Measurements from ENCODE around the gene ASTN2. TPM values are rescaled to one million over a fixed set of nuclear protein-coding genes. Genes with fewer than 3 reads are reported as not detected.

Gene ASTN2
- total and polyA plus RNA-seq, 3 donors from 2014 or later: 55.7 to 157 (median 117) TPM

DNA sequence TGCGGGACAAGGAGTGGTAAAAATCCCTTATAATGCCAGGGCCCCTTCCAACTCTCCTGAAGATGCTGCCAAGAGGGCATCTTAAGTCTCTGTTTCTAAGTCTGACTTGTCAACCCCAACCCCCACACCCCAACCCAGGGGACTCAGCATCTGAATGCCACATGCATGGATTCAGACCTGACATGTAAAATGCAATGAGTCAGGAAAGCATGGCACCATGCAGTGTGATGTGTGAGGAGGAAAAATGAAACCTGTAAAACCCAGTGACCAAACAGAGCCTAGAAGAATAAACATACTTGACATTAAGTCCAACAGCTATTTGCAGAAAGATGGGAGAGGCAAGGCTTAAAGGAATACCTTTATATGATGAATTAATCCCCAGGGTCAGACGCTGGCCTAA lies 112.4 kb downstream of the ASTN2 start:
- intact Hi-C loops (cut with DNase I; ENCODE audit: low total_unique reads): no loop called here
- Histone ChIP-seq H3K36me3 (ENCODE audit: low read depth, missing control alignments) (no peaks in the 10 kb centered on the region), H3K4me1 (no peaks in the 10 kb centered on the region), H3K27ac (no peak overlapping the region), H3K27me3 (no peaks in the 10 kb centered on the region), H3K9me3 (no peaks in the 10 kb centered on the region), H3K4me3 (no peak overlapping the region)
- no peak for DNase-seq
- no peak for TF ChIP-seq POLR2A (IDR thresholded peaks at IDR 0.05)
- WGBS, 2 donors: 85 to 94% methylated on average over 2 of the region's 2 CpGs

DNA sequence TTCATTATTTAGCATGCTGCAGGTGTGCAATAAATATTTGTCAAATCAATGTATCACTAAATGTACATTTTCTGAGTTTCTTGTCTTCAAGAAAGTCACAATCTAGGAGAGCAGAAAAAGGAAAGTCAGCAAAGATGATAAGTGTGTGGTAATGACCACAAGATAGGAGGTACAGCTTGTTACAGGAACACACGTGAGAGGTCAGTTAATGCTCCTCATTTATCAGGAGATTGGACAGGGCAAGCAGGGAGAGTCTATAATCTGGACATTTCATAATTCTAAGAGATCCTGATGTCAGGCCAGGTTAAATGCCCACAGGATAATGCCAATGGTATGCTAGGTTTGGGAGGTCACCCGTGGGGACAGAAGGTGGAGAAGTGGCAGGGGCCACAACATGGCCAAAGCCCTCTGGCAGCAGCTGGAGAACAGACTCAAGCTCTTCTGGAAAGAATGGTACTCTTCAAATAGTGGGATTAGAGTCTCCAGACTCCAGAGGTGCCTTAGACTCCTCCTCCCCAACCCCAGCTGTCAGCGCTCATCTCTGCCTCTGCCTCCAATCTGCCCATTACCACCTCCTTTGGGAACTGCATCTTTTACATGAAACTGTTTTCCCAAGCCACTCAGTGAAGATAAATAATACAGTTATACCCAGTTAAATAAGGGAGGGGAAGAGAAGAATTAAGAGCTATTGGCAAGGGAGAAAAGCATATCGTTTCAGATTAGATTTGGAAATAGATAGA lies 114.3 kb downstream of the ASTN2 start:
- Histone ChIP-seq H3K36me3 (ENCODE audit: low read depth, missing control alignments) (no peaks in the 10 kb centered on the region), H3K4me3 (no peak overlapping the region), H3K27ac (no peak overlapping the region), H3K27me3 (no peaks in the 10 kb centered on the region), H3K9me3 (no peaks in the 10 kb centered on the region), H3K4me1 (no peaks in the 10 kb centered on the region)
- 66 to 70% methylated on average over 4 of the region's 4 CpGs for WGBS, 2 donors
- intact Hi-C loops (cut with DNase I; ENCODE audit: low total_unique reads): no loop called here
- no peak for DNase-seq
- no peak for TF ChIP-seq POLR2A (IDR thresholded peaks at IDR 0.05)
- TF ChIP-seq, protein P1, sequence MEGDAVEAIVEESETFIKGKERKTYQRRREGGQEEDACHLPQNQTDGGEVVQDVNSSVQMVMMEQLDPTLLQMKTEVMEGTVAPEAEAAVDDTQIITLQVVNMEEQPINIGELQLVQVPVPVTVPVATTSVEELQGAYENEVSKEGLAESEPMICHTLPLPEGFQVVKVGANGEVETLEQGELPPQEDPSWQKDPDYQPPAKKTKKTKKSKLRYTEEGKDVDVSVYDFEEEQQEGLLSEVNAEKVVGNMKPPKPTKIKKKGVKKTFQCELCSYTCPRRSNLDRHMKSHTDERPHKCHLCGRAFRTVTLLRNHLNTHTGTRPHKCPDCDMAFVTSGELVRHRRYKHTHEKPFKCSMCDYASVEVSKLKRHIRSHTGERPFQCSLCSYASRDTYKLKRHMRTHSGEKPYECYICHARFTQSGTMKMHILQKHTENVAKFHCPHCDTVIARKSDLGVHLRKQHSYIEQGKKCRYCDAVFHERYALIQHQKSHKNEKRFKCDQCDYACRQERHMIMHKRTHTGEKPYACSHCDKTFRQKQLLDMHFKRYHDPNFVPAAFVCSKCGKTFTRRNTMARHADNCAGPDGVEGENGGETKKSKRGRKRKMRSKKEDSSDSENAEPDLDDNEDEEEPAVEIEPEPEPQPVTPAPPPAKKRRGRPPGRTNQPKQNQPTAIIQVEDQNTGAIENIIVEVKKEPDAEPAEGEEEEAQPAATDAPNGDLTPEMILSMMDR (IDR thresholded peaks at IDR 0.05): no peak

DNA sequence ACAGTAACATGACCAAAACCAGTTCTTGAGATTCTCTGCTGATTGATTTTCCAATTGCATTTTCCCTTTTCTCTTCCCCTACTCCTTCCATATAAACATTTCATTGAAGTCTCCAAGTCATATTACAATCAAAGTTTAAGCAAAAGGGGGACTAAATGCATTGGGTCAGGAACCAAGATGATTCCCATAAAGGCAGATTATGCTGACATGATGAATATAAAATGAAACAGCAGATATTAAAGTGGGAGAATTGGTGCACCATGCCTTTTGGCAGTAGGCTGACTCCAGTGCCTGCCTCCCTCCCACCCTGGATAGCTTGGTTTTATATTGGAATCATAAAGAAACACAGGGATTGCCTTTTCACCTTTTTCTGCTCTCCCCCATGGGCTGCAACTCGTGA lies 118.4 kb downstream of the ASTN2 start:
- 72 to 77% methylated on average over 1 of the region's 1 CpG for WGBS, 2 donors
- intact Hi-C loops (cut with DNase I; ENCODE audit: low total_unique reads): no loop called here
- no peaks in the 10 kb centered on the region for H3K9me3 ChIP-seq
- H3K4me3 ChIP-seq: no peak overlapping the region
- no peaks in the 10 kb centered on the region for H3K36me3 ChIP-seq (ENCODE audit: low read depth, missing control alignments)
- DNase-seq: no peak
- no peaks in the 10 kb centered on the region for H3K27me3 ChIP-seq
- no peaks in the 10 kb centered on the region for H3K4me1 ChIP-seq
- no peak overlapping the region for H3K27ac ChIP-seq
- no peak for TF ChIP-seq POLR2A (IDR thresholded peaks at IDR 0.05)
- TF ChIP-seq, protein P1 (IDR thresholded peaks at IDR 0.05): no peak

DNA sequence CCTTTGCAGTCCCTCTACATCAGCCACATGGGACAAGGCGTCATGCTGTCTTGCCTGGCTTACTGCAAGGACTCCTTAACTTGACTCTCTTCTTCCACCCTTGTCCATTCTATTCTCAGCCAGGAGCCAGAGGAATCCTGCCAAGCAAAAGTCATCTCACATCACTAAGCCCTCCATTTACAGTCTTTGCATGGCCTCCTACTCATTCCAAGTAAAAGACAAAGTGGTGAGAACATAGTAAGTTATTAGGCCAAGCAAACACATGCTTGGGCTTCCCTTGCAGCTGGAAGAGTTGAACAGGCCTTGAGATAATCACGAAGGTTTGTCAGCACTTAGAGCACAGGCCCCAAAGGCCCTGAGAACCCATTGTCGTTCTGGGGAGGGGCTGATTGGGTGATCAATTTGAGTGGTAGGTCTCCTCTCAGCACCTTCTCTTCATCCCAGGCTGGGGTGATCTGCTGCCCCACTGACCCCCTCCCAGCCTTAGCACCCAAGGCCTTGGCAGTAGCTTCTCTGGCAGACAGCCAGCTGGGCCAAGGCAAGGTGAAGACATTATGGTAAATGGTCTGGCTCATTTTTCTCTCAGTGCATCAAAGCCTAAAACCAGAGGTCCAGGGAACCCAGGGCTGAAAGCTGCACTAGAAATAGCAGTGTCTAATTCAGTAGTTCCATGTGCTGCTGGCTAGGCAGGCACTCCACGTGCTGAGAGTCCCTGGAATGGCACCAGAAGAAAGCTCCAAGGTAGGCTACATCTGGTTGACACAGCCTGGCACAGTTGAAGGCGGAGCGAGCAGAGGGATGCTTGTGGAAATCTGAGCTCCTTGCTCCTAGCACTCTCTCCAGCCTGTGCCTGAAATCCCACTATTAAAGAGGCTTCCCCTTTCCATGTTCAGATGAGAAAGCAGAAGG lies 121.4 kb downstream of the ASTN2 start:
- no peak for DNase-seq
- no peaks in the 10 kb centered on the region for H3K9me3 ChIP-seq
- H3K36me3 ChIP-seq (ENCODE audit: low read depth, missing control alignments): no peaks in the 10 kb centered on the region
- intact Hi-C loops (cut with DNase I; ENCODE audit: low total_unique reads): no loop called here
- 63 to 64% methylated on average over 6 of the region's 6 CpGs for WGBS, 2 donors
- H3K4me1 ChIP-seq: no peaks in the 10 kb centered on the region
- no peak for TF ChIP-seq POLR2A (IDR thresholded peaks at IDR 0.05)
- TF ChIP-seq, protein P1 (IDR thresholded peaks at IDR 0.05): no peak
- no peak overlapping the region for H3K27ac ChIP-seq
- H3K4me3 ChIP-seq: no peak overlapping the region
- no peaks in the 10 kb centered on the region for H3K27me3 ChIP-seq

DNA sequence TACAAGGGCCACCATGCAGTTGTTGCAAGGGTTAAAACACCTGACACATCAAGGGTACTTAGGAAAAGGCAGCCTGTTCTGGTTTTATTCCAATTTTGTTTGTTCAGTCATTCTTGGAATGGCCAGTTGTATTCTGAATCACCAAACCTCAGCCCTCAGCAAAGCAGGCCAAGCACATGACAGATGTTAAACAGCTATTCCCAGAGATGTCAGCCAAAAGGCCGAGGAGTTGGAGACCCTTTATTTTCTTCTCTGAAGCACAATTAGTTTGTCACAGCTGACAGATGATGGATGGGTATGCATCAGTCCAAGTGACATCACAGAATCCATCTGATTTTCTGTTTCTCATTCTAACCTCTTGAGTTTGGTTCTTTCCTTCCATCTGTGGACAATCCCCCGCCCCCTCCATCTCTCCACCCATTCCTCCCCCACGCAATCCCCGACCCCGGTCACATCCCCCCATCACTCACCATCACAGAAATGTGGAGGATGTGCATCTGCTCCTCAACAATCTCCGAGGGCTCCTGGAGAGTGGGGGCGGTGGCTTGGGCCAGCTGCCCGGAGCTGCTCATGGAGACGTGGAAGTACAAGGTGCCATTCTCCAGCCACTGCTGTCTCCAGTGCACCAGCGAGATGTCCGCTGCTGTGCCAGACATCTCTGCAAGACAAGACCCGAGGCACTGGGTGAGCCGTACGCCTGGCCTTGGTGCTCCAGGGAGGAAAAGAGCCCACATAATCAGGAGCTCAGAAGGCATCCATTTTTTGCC lies 123.8 kb downstream of the ASTN2 start:
- H3K4me1 ChIP-seq: no peaks in the 10 kb centered on the region
- DNase-seq: no peak
- 65 to 75% methylated on average over 14 of the region's 14 CpGs for WGBS, 2 donors
- H3K4me3 ChIP-seq: no peak overlapping the region
- no peaks in the 10 kb centered on the region for H3K36me3 ChIP-seq (ENCODE audit: low read depth, missing control alignments)
- intact Hi-C loops (cut with DNase I; ENCODE audit: low total_unique reads): no loop called here
- no peak for TF ChIP-seq POLR2A (IDR thresholded peaks at IDR 0.05)
- TF ChIP-seq, protein P1 (IDR thresholded peaks at IDR 0.05): no peak
- no peaks in the 10 kb centered on the region for H3K9me3 ChIP-seq
- no peak overlapping the region for H3K27ac ChIP-seq
- H3K27me3 ChIP-seq: no peaks in the 10 kb centered on the region

Measured in testis (tissue), 3 donors.